Hematopoietic multipotent progenitor cell treated with erythropoietin and hydrocortisone succinate and interleukin-3 and kit ligand, for 17 days (in vitro differentiated cells): ENCODE data around the gene HDAC10.
"Not testable (repeated sequence)": the region's sequence is repeated elsewhere in the genome, so short reads cannot be mapped to it uniquely, and the experiment has no call there.

Source experiments
- DNase-seq: peaks from one replicate; pipeline ENCODE4 v3.0.0-alpha.2; 2015; ENCODE audit warnings: low spot score

Gene HDAC10

DNA sequence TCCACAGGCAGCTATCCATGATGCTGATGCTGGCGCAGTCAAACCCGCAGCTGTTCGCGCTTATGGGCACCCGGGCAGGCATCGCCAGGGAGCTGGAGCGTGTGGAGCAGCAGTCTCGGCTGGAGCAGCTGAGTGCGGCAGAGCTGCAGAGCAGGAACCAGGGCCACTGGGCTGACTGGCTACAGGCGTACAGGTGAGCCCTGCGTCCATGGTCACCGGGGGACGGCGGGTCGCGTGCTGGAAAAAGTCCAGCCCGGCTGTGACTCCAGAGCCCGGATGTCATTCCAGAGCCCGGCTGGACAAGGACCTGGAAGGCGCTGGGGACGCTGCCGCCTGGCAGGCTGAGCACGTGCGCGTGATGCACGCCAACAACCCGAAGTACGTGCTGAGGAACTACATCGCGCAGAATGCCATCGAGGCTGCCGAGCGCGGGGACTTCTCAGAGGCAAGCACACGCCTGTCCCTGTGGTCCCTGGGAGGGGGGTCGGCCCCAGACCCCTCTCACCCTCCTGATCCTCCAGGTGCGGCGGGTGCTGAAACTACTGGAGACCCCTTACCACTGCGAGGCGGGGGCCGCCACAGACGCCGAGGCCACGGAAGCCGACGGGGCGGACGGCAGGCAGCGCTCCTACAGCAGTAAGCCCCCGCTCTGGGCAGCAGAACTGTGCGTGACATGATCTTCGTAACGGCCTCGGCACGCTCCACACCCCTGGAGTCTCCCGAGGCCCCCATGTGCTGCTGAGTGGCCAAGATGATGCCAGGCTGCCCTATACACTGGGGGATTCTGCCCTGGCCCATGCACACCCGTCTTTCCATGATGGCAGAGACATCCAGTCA lies 34.2 kb downstream of the HDAC10 start:
- DNase-seq, result no peak

DNA sequence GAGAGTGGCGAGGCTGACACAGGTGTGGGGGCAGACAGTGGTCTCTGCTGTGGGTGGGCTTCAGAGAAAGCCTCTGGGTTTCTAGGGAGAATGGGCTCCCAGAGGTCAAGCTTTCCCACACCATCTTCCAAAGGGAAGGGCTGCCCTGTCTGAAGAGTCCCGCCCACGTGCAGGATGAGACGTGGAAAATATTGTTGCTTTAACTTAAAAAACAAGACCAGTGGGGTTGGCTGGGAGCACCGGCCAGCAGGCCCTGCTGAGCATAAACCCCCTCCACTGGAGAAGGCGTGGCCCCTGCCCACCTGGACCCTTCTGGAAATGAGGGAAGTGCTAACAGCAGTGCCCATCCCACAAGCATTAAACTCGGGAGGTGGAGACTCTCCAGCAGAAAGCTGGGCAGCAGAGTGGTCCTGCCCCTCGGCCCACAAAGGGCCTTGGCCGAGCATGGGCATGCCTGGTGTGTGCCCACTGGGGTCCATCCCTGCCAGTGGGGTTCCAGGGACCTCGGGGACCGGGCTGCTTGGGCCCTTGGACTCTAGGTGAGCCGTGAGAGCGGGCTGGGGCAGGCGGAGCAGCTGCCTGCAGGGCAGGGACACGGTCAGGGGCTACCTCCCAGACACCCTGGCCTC lies 34.9 kb downstream of the HDAC10 start:
- DNase-seq, result no peak

DNA sequence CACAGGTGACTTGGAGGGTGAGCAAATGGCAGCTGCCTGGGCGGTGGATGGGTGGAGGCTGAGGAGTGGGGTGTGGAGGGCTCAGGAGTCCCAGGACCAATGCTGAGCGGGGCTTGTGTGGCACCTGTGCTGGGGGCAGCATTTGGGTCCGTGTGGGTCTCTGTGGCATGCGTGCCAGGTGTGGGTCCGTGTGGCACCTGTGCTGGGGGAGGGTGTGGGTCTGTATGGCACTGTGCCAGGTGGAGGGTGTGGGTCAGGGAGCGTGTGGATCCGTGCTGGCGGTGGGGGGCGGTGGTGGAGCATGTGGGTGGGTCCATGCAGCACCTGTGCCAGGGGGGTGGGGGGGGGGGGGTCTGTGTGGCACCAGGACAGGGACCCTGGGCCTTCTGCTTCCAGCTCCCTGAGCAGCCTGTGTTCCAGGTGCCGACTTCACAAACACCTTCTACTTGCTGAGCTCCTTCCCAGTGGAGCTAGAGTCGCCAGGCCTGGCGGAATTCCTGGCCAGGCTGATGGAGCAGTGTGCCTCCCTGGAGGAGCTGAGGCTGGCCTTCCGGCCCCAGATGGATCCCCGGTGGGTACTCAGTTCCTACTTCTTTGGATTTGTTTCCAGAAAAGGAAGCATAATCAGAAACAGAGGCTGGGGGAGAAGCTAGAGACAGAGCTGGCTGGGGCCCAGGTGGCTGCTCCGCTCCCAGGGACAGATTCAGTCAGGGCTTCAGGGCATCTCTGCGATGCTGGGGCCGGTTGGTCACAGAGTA lies 35.6 kb downstream of the HDAC10 start:
- DNase-seq, result no peak

DNA sequence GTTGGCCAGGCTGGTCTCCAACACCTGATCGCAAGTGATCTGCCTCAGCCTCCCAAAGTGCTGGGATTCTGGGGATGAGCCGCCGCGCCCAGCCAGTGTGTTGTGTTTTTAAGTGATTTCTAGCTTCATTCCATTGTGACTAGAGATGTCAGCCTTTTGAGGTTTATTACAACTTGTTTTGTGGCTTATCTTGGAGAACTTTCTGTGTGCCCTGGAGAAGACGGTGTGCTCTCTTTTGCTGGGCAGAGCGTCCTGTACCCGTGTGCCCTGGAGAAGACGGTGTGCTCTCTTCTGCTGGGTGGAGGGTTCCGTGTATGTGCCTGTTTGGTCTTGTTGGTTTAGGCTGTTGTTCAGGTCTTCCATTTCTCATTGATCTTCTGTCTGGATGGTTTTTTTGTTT lies 37.8 kb downstream of the HDAC10 start:
- no peak for DNase-seq

DNA sequence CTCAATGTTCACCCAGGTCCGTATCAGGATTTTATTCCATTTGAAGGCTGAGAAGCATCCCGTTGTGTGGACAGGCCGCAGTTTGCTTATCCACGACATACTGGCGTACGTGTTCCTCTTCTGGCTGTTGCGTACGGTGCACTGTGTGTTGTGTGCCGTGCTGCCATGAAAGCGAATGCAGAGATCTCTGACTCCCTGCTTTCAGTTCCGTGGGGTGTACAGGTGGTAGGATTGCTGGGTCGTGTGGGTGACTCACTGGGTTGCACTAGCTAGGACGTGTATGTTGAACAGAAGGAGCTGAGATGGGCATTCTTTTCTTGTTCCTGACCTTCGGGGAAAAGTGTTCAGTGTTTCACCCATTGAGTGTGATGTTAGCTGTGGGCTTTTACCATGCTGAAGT lies 39.9 kb downstream of the HDAC10 start:
- no peak for DNase-seq

- DNase-seq, result no peak
These were observed 40.5 kb downstream of the HDAC10 start for GRCh38 chr22:50210378-50211139.

DNA sequence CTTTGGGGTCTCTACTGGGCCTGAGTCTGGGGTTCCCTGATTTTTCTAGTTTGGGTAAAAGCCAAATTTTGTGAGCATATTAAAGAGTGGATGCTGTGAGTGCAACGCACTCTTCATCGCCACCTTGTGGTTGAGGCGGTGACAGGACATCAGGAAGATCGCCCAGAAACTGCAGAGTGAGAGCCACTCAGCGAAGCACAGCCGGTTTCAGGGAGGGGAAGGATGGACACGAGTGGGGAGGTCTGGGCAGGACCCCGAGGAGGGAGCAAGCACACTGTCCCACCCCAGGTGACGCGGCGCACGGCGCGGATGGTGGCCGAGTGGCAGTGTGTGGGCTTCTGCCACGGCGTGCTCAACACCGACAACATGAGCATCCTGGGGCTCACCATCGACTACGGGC lies 41.2 kb downstream of the HDAC10 start:
- DNase-seq, result peak; percentile 55

DNA sequence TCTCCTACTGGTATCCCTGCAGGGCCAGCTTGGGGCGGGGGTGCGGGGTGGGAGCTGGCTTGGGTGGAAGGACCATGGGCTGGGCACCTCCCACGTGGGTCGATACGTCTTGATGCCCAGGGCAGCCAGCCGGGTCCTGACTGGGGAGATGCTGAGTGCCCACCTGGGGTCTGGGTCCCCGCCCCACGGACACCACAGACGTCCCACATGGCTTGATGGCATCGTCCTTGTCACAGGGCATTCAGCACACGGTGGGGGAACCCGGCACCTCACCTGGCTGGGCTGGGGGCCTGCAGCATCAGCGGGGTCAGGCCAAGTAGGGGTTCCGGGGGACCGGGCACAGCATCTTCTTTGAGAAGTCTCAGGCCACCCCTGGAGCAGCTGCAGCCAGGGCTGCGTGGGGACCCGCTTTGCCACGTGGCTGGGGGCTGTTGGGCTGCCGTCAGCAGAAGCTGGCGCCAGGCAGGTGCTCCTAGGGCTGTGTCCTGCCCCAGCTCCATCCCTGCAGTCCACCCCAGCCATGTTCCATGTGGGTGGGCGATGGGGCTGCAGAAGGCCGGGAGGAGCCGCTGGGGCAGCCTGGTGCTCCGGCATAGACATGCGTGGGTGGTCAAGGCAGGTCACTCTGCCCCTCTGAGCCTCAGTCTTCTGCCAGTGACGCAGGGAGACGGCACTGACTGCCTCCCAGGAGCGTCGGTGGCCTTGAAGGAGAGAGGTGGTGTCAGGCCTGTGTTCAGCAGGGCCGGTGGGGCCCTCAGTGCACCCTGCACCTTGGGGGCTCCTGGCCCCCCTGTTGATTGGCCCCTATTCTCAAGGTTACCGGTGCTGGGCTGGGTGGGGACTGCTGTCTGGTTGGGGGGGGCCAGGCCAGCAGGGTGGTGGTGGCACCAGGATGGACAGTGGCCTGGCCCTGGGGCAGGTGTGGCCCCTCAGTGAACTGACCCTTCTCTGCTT lies 41.8 kb downstream of the HDAC10 start:
- no peak for DNase-seq

GRCh38 chr22:50208430-50208938 lies 42.6 kb downstream of the HDAC10 start:
- DNase-seq, result no peak

GRCh38 chr22:50207383-50208140 lies 43.5 kb downstream of the HDAC10 start:
- no peak for DNase-seq

DNA sequence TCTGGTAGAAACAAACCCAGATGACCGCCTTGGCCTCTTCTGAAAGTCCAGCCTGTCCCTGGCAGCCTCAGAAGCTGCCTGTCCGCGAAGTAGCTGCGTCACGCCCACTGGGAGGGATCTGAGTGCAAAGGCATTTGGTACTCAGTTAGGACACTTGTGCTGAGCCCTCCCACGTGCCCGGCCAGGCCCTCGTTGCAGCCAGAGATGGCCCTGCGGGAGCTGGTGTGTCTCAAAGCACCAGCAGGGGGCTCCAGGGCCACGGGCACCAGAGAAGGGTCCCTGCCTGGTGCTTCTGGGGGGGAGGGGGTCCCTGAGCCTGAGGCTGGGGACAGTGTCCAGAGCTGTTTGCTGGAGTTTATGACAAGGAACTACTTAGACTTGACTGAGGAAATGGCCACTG lies 44.5 kb downstream of the HDAC10 start:
- DNase-seq, result no peak

DNA sequence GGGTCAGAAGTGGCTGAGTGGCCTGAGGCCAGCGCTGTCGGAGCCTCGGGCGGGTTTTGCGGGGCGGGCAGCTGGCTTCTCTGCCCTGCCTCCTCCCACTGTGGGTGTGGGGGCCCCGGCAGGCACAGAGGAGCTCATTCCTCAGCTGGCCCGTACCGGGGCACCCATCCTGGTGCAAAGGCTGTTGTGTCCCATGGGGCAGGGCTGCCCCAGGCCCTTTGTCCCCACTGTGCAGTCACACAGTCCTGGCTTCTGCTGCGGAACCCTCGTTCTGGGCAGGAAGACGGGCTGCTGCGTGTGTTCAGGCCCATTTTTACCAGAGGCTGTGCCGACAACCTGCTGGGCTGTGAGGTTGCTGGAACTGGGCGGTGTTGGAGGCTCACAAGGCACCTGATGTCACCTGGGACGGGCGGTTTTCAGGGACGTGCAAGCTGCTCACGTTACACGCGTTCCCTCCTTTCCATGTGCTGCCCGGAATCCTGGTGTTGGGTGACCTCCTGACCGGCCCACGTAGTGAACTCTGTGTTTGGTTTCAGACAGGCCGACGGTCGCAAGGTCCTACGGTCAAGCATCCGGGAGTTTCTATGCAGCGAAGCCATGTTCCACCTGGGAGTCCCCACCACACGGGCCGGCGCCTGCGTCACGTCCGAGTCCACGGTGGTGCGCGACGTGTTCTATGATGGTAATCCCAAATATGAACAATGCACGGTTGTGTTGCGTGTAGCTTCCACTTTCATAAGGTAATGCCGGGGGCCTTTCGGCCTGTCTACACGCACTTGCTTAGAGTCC lies 45.1 kb downstream of the HDAC10 start:
- DNase-seq, result no peak

DNA sequence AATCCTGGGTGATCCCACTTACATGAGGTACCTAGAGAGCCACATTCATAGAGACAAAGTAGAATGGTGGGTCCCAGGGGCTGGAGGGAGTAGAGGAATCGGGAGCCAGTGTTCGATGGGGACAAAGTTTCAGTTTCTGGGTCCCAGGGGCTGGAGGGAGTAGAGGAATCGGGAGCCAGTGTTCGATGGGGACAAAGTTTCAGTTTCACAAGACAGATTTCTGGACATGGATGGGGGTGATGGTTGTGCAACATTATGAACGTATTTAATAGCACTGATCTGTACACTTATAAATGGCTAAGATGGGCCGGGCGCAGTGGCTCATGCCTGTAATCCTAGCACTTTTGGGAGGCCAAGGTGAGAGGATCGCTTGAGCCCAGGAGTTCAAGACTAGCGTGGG lies 46.1 kb downstream of the HDAC10 start:
- not testable (repeated sequence) for DNase-seq

DNA sequence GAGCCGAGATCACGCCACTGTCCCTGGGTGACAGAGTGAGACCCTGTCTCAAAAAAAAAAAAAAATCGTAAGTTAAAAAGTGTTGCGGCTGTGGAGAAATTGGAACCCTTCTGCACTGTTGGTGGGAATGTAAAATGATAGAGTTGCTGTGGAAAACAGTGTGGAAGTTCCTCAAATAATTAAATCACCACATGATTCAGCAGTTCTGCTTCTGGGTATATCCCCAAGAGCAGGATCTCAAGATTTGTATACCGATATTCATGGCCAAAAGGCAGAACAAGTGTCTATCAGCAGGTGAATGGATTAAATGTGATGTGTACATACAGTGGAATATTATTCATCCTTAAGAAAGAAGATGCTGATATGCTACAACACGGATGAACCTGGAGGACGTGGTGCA lies 46.5 kb downstream of the HDAC10 start:
- no peak for DNase-seq

DNA sequence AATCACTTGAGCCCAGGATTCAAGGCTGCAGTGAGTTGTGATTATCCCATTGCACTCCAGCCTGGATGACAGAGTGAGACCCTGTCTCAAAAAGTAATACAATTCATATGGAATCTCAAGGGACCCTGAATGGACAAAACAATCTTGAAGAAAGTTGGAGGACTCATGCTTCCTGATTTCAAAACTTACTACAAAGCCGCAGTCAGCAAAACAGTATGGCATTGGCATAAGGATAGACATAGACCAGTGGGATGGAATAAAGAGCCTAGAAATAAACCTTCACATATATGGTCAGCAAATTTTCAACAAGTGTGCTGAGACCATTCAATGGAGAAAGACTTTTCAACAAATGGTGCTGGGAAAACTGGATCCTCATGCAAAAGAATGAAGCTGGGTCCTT lies 47.8 kb downstream of the HDAC10 start:
- no peak for DNase-seq

DNA sequence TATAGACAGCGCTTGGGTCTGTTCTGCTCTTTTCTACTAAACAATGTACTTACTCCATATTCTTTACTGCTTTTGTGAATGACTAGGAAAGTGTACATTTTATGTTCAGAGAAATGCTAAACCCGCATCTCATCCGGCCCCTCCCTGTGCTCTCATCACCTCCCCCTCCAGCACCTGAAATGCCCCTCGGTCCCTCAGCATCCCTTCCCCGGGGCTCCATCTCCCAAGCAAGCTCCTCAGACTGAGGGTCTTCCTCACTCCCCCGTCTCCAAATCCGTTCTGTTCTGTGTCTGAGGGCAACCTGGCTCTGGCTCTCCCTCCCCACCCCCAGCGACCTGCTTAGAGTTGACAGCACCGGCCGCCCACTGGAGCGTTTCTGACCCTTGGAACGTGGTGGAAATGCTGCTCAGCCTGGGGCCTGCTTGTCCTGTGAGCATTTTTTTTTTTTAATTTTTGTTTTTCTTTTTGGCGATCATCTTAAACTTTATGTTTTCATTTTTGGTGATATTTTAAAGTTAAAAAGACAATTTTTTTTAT lies 48.9 kb downstream of the HDAC10 start:
- DNase-seq, result no peak

DNA sequence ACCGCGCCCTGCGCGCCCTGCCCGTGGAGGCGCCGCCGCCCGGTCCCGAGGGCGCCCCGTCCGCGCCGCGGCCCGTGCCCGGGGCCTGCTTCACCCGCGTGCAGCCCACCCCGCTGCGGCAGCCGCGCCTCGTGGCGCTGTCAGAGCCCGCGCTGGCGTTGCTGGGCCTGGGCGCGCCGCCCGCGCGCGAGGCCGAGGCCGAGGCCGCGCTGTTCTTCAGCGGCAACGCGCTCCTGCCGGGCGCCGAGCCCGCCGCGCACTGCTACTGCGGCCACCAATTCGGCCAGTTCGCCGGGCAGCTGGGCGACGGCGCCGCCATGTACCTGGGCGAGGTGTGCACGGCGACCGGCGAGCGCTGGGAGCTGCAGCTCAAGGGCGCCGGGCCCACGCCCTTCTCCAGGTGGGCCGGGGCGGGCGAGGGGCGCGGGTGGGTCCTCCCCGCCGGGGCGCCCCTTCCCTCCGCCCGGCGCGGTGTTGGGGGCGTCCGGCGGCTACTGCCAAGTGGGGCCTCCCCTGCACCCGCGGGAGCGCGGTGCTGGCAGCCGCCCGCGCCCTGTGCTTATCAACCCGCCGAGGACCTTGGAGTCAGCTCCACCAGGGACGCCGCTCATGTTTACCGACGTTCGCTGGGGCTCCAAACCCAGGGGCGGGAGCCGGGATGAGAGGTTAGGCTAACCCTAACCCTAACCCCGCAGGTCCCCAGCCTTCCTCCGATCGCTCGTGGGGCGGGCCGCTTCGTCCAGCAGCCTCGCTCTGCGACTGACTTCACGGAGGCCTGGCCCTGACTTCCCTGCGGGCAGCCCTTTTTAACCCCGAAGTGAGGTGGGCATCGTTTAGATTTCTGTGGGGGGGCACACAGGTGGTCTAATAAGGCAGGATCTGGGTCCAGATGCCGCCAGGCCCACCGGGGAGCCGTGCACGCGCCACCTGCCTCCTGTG lies 49.6 kb downstream of the HDAC10 start:
- peak; percentile 9 for DNase-seq
